Activated effector memory CD4-positive, alpha-beta T cell treated with Interleukin-2 at 50 U/mL for 16 hours (primary cell): ENCODE results near the gene MTHFD1L.

Source experiments
- DNase-seq: peaks from one replicate; pipeline ENCODE4 v3.0.0-alpha.2; 2020

Gene MTHFD1L

GRCh38 chr6:150937132-150937906, 71.8 kb downstream of the MTHFD1L start:
- DNase-seq = no peak

GRCh38 chr6:150939399-150939798, 73.9 kb downstream of the MTHFD1L start:
- DNase-seq = no peak

- no peak for DNase-seq
These were observed 75.4 kb downstream of the MTHFD1L start for GRCh38 chr6:150940941-150941340.

GRCh38 chr6:150949526-150949925, 84.0 kb downstream of the MTHFD1L start:
- no peak for DNase-seq

- no peak for DNase-seq
These were observed 88.3 kb downstream of the MTHFD1L start for GRCh38 chr6:150953851-150954250.

- no peak for DNase-seq
These were observed 93.7 kb downstream of the MTHFD1L start for GRCh38 chr6:150959166-150959565.

GRCh38 chr6:150962436-150962835, 96.9 kb downstream of the MTHFD1L start:
- DNase-seq = no peak

- no peak for DNase-seq
These were observed 99.3 kb downstream of the MTHFD1L start for GRCh38 chr6:150964765-150965164.

- no peak for DNase-seq
These were observed 101.3 kb downstream of the MTHFD1L start for GRCh38 chr6:150966786-150967185.

- no peak for DNase-seq
These were observed 101.9 kb downstream of the MTHFD1L start for GRCh38 chr6:150967381-150967780.

- no peak for DNase-seq
These were observed 102.4 kb downstream of the MTHFD1L start for GRCh38 chr6:150967910-150968309.

GRCh38 chr6:150969901-150970300, 104.4 kb downstream of the MTHFD1L start:
- DNase-seq = no peak

- DNase-seq = no peak
These were observed 105.7 kb downstream of the MTHFD1L start for GRCh38 chr6:150971219-150971618.

- DNase-seq = no peak
These were observed 109.6 kb downstream of the MTHFD1L start for GRCh38 chr6:150975136-150975535.

- DNase-seq = no peak
These were observed 111.8 kb downstream of the MTHFD1L start for GRCh38 chr6:150977281-150977680.

- no peak for DNase-seq
These were observed 113.1 kb downstream of the MTHFD1L start for GRCh38 chr6:150978624-150979023.

GRCh38 chr6:150979826-150980350, 114.4 kb downstream of the MTHFD1L start:
- DNase-seq = no peak

GRCh38 chr6:150981095-150981494, 115.6 kb downstream of the MTHFD1L start:
- no peak for DNase-seq

- DNase-seq = no peak
These were observed 116.2 kb downstream of the MTHFD1L start for GRCh38 chr6:150981669-150982068.

- peak; percentile 2 for DNase-seq
These were observed 121.9 kb downstream of the MTHFD1L start for GRCh38 chr6:150987371-150987828.

GRCh38 chr6:150987855-150988464, 122.5 kb downstream of the MTHFD1L start:
- DNase-seq = no peak

- DNase-seq = no peak
These were observed 126.0 kb downstream of the MTHFD1L start for GRCh38 chr6:150991487-150991886.

GRCh38 chr6:150992262-150992661, 126.8 kb downstream of the MTHFD1L start:
- no peak for DNase-seq

GRCh38 chr6:150992703-150993102, 127.2 kb downstream of the MTHFD1L start:
- no peak for DNase-seq
